Measurements from ENCODE around the gene PDE3A.

DNA sequence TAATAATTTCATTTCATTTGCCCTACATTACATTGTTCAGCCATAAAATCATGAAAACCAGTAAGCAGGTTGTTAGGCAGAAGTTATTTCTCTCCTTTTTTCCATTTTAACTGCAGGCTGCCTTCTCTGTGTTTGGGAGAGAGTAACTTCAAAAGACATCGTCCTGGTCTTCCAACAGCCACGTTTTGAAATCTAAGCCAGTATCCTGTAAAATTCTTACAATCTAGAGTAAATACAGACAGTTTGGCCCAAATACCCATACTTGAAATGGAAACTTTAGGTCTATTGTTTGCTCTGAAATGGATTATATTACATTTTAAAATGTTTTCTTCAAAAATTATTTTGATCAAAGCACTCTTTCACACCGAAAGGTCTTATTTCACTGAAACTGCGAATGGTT lies 260.7 kb downstream of the PDE3A start:
- TF ChIP-seq NFIC (IDR thresholded peaks at IDR 0.05; ENCODE audit: borderline replicate concordance) = no peak
- no peak for TF ChIP-seq EP300 (IDR thresholded peaks at IDR 0.05; ENCODE audit: borderline replicate concordance in 1 of 2, low read depth in 1 of 2, low read length in 1 of 2)
- no peak for TF ChIP-seq REST (IDR thresholded peaks at IDR 0.05; ENCODE audit: low read depth, low read length)
- TF ChIP-seq RFX5 (IDR thresholded peaks at IDR 0.05; ENCODE audit: low read length) = no peak
- TF ChIP-seq, protein P1, sequence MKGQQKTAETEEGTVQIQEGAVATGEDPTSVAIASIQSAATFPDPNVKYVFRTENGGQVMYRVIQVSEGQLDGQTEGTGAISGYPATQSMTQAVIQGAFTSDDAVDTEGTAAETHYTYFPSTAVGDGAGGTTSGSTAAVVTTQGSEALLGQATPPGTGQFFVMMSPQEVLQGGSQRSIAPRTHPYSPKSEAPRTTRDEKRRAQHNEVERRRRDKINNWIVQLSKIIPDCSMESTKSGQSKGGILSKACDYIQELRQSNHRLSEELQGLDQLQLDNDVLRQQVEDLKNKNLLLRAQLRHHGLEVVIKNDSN (IDR thresholded peaks at IDR 0.05; ENCODE audit: borderline replicate concordance, low read depth) = no peak
- no peak for TF ChIP-seq PBX3 (IDR thresholded peaks at IDR 0.05)

Measured in SK-N-SH (cell line).